H7 (cell line): ENCODE measurements around the gene JPH4. TPM values are rescaled to one million over a fixed set of nuclear protein-coding genes. Genes with fewer than 3 reads are reported as not detected.

Source experiments
- total RNA-seq: library from RNA; depleted of rRNA; stranded (reverse); fragments of >200 nt; shearing (Covaris generic); gene quantifications from 2 replicates; pipeline ENCODE4 v1.2.3, GENCODE V29; 2014; rRNA removed

JPH4 gene
- total RNA-seq, 1 experiment from 2014 or later: 2.0 TPM

Other genes with a start within 250 kb of the JPH4 start
- gene SLC22A17, start 225.9 kb downstream of the JPH4 start, total RNA-seq: 32.9 and 37.2 TPM in 2 replicates
- gene EFS, start 213.6 kb downstream of the JPH4 start, total RNA-seq: 23.1 and 24.0 TPM in 2 replicates
- gene IL25, start 206.0 kb downstream of the JPH4 start, total RNA-seq: 0.31 TPM in 1 of 2 replicates, not detected in the other
- gene CMTM5, start 201.7 kb downstream of the JPH4 start, total RNA-seq: 0.14 TPM in 1 of 2 replicates, not detected in the other
- gene MYH6, start 170.5 kb downstream of the JPH4 start, total RNA-seq: 0.03 TPM in 1 of 2 replicates, not detected in the other
- gene MYH7, start 143.1 kb downstream of the JPH4 start, total RNA-seq: not detected in 2 replicates
- gene NGDN, start 109.1 kb downstream of the JPH4 start, total RNA-seq: 58.1 and 62.8 TPM in 2 replicates
- gene ZFHX2, start 27.0 kb downstream of the JPH4 start, total RNA-seq: 2.2 and 3.4 TPM in 2 replicates
- 12.1 and 14.0 TPM in 2 replicates for gene THTPA, start 22.5 kb downstream of the JPH4 start, total RNA-seq
- 83.3 and 94.9 TPM in 2 replicates for gene AP1G2, start 11.0 kb downstream of the JPH4 start, total RNA-seq
- gene DHRS2, start 57.6 kb upstream of the JPH4 start, total RNA-seq: 0.74 and 1.1 TPM in 2 replicates